Hepatocyte (in vitro differentiated cells): Measurements from ENCODE around the gene APOLD1.

ENCODE experiments used
- EZH2phosphoT487 ChIP-seq: fragments of 200-600 bp; sonication (generic); IDR thresholded peaks from one replicate; pipeline ENCODE4 v1.6.1; 2018; ENCODE audit warnings: antibody characterized with exemption, mild to moderate bottlenecking, low read depth, moderate library complexity; ENCODE audit not compliant: unreplicated experiment, severe bottlenecking
- TF ChIP-seq, protein P1 (sequence below): fragments of 200-600 bp; sonication (generic); IDR thresholded peaks from 2 replicates; pipeline ENCODE4 v1.5.1; 2016; ENCODE audit warnings: antibody characterized with exemption, mild to moderate bottlenecking; ENCODE audit not compliant: poor library complexity

GRCh38 chr12:12812618-12813119 is 27.2 kb downstream of the APOLD1 start:
- TF ChIP-seq, protein P1, sequence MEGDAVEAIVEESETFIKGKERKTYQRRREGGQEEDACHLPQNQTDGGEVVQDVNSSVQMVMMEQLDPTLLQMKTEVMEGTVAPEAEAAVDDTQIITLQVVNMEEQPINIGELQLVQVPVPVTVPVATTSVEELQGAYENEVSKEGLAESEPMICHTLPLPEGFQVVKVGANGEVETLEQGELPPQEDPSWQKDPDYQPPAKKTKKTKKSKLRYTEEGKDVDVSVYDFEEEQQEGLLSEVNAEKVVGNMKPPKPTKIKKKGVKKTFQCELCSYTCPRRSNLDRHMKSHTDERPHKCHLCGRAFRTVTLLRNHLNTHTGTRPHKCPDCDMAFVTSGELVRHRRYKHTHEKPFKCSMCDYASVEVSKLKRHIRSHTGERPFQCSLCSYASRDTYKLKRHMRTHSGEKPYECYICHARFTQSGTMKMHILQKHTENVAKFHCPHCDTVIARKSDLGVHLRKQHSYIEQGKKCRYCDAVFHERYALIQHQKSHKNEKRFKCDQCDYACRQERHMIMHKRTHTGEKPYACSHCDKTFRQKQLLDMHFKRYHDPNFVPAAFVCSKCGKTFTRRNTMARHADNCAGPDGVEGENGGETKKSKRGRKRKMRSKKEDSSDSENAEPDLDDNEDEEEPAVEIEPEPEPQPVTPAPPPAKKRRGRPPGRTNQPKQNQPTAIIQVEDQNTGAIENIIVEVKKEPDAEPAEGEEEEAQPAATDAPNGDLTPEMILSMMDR: no peak
- no peak for TF ChIP-seq EZH2phosphoT487
